GM21619 (cell line): ENCODE measurements around the gene CPB2.

ENCODE experiments used
- ATAC-seq: cut with Tn5 transposase; IDR thresholded peaks from one replicate; pipeline ENCODE4 v1.9.1; 2021; ENCODE audit not compliant: unreplicated experiment

Gene CPB2

DNA sequence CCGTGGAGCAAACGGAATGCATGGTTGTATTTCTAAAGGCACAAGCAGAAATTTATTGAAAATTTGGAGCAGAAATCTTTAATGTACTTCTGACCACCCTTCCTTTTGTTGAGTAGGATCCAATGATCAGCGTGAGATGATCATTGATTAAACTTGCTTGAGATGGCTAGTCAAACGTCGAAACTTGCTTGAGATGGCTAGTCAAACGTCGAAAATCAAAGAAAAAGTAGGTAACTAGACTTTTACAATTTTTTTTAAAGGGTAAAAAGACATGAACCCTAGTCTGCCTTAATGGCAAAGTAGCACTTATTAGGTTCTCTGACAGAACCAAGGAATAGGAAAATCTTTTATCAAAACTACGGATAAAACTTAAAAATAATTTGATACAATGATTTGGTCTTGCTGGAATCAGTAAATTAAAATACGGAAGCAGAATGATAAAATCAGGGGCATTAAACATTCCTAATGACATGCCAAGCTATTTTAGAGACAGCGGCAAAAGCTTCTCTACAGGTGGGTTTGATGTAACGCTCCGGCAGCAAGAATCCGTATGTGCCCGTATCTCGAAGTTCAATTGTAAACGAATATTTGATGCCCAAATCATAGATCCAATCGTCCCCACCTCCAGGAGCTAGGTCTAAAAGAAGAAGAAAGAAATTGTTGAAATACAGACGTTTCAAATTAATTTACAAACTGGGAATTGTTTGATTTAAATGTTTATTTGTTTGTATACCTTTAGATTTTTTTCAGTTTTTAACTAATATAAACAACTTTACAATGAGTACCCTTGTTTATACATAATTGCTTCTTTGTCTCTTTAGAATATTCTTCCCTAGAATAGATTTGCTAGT, 51.4 kb downstream of the CPB2 start:
- no peak for ATAC-seq

DNA sequence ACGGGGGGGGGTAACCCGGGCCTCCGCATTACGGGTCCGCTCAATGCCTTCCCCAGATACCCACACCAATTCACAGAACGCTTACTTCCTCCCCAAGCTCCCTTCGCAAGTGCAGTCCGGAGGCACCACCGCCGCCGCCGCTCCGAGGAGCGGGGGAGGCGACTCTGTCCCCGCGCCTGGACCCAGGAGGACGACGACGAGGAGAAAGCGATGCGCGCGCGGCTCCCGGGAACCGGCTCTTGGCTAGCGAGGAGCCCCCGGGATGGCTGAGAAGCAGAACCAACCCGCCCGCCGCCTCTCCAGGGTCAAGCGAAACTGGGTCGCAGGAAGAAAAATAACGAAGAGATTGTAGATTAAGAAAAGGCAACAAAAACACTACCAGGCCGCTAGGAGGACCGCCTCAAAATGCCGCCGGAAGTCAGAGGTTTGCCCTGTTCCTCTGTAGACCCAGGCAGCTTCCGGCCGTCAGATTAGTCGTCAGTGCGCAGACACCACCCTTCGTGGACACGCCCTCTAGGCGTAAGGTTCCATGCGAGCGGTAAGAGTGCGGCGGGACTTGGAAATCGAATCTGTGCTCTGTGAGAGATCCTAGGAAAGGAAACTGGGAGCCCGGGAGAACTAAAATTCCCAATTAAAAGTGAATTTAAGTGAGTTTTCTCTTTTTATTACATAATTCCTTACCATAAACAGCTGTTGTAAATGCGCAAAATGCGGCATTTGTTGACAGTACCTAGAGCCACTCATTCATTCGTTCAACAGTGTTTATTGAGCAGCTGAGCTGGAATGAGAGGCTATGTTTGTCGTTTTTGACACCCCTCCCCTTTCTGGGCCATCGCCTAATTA, 52.3 kb downstream of the CPB2 start, which contains the start of gene ZC3H13:
Gene ZC3H13, minus strand, starts transcription at position 428 of the 843 bp plus-strand sequence. CDS start 7,239 bp downstream, outside the sequence.
- peak; percentile 99 for ATAC-seq

DNA sequence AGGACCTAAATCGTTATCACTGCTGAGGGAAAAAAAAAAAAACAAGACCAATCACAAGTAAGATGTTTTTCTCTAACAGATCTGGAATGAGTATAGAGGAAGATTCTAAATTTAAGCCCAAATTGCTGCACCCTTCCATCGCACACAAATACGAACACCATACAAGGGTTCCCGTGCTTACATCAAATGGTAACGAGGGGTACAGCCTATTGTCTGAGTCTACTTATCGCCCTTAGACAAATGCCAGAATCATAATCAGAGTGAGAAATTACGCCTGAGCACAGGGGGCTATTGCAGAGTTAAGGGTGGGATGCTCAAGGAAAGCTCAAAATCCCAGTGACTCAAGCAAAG, 52.9 kb downstream of the CPB2 start:
- no peak for ATAC-seq

DNA sequence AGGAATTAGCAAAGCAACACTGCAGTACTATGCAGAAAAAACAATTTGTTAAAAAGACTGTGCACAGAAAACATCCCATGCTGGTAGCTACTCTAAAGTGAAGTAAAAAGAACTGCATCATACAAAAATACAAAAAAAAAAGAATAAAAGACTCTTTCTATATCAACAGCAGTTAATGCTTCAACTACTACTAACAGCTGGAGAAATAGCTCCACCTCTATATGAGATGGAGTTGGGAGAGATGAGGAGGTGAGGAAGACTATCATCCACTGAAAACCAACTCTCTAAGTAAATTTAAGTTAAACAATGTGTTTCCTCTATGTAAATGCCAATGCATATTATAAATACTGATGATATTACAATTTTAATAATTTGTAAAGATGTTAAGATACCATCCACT, 54.1 kb downstream of the CPB2 start:
- no peak for ATAC-seq

DNA sequence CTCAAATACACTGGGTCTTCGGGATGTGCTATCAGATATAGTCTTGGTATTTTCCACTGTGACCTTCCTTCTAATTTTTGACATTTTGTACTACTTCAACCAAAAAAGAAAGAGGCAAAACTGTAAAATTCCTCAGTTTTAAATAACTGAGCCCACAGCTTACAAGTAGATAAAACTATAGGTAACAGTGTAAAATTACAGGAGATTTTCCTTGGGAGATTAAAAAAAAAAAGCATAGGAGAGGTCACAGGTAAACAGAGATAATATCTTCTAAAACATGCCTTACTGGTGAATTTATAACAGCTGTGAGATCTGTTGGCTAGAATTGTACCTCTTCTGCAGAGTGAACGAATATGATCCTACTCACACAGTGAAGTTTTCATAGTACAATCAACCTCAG, 59.4 kb downstream of the CPB2 start:
- no peak for ATAC-seq

DNA sequence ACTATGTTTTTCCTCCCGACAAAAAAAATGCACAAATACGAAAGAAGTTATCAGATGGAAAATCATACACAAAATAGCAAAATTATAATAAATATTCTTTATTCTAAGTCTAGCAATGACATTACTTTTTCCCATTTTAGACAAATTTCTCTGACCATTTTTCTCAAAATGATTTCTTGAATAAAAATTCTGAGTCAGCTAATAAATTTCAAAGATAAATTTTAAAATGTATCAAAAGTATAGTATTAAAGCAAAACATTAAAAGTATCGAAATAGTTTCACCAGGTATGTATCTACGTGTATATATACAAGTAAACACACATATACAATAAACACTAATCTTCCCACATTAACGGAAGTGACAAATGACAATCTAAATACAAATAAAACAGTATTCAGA, 61.2 kb downstream of the CPB2 start:
- no peak for ATAC-seq

DNA sequence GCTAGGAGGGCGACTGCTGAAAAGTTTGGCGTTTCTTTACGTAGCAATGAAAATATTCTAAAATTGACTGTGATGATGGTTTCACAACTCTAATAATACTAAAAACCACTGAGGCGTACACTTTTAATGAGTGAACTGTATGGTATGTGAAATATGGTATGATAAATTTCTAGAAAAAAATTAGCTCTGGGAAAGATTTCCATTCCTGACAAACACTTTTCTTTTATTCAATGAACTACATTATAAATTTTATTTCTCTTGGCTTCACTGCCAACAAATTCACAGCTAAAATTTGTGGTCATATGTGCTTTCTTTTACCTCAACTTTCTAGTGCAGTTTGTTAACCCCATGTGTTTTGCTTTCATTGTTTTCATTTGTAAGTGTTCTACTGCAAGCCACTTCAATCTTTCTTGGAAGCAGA, 63.4 kb downstream of the CPB2 start:
- ATAC-seq, result no peak

DNA sequence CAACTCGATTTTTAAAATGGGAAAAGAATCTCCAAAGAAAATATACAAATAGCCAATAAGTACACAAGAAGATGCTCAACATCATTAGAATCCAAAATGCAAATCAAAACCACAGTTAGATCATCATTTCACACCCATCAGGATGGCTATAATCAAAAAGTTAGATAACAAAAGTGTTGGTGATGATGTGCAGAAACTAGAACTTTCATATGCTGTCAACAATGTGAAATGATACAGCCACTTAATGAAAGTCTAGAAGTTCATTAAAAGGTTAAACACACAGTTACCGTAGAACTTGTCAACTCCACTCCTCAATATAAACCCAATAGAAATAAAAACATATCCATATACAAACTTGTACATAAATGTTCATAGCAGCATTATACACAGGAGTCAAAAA, 64.1 kb downstream of the CPB2 start:
- ATAC-seq, result no peak

DNA sequence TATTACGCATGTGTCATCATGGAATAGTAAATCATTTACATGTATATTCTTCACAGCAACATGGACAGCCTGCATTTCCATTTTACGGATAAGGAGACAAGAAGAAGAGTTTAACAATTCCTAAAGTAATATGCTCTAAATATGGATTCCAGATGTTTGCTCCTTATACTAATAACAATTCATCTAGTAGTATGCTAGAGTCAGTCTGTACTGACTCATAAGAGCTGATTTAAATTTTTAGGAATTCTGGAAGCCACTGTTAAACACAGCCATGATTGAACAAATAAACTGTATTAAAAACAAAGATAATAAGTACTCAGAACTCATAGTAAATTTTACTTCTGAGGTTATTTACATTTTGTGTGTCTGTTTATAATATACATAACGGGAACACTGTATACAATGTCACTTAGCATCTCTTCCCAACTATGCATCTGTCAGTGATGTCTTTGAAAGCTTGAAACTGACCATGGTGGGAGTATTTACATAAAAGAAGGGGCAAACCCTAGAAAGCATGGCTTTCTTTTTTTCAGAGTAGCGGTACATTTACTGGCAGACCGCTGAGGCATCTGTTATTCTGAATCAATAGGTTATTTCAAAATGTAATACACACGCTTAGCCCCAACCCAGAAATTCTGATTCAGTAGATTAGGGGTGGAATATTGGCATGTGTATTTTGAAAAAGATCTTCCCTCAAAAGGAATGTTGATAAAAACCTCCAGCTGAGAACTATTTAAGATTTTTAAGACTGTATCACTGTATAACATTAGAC, 65.2 kb downstream of the CPB2 start:
- ATAC-seq, result no peak

DNA sequence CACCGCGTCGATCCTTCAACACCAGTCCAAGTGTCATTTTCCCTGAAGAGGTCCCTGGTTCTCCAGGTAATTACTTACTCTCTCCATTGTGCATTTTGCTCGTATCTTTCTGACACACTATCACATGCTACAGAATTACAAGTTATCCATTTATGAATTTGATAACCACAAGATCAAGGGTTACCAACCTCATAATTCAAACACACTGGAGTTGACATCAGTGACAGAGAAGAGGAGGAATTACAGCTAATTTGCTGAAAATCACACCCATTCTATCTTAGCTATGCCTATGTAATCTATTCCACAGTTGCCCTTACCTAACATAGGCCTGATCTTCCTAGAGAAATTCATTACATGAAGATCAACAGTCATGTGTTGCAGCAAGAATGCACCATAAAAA, 66.5 kb downstream of the CPB2 start:
- no peak for ATAC-seq

DNA sequence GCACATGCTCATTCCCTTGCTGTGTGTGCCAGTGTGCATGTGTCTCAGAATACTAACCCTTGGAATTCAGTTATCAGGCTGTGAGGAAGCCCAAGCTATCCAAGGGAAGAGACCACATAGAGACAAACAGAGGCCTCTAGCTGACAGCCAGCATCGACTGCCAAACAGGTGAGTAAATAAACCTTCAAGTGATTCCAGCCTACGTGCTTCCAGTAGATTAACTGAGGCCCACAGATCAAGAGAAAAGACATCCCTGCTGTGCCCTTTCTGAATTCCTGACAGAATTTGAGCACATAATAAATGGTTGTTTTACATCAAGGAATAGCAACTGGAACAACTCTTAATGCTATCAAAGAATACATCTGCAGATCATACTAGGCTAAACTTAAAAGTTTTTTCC, 69.8 kb downstream of the CPB2 start:
- no peak for ATAC-seq

DNA sequence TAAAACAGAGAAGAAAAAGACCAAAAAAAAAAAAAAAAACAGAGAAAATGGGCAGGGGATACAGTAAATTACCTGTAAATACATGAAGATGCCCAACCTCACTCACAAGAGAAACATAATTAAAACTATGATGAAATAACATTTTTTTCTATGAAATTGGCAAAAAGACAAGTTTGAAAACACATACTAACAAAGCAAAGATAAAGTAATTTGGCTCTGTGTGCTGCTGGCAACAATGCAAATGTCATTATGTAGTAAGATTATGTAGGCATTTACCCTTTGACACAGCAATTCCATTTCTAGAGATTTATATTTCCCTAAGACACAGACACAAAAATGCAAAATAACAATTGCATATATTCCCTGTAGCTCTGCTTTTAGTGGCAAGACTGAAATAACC, 72.5 kb downstream of the CPB2 start:
- no peak for ATAC-seq

DNA sequence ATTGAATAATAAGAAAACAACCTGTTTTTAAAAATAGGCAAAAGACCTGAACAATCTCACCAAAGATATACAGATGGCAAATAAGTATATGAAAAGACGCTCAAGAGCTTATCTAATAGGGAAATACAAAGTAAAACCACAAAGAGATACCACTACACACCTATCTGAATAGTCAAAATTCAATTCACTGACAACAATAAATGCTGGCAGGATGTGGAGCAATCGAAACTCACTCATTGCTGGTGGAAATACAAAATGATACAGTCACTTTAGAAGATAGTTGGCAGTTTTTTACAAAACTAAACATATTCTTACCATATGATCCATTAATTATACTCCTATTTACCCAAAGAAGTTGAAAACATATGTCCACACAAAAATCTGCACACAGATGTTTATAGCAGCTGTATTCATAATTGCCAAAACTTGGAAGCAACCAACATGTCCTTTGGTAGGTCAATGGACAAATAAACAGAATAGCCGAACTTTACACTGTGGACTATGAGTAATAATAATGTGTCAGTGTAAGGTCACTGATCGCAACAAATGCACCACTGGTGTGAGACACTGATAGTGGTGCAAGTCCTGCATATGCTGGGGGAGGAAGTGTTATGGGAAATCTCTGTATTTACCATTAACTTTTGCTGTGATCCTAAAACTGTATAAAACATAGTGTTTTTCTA, 73.1 kb downstream of the CPB2 start:
- no peak for ATAC-seq

DNA sequence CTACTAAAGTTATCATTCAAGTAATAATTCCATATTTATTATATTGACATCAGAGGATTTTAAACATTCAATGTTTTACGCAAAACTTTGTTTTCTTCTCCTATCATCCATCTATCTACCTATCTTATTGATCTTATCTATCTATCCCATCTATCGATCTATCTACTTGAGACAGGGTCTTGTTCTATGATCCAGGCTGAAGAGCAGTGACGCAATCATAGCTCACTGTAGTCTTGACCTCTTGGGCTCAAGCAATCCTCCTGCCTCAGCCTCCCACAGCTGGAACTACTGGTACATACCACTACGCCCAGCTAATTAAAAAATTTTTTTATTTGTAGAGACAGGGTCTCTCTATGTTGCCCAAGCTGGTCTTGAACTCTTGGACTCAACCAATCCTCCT, 79.7 kb downstream of the CPB2 start:
- ATAC-seq, result no peak

DNA sequence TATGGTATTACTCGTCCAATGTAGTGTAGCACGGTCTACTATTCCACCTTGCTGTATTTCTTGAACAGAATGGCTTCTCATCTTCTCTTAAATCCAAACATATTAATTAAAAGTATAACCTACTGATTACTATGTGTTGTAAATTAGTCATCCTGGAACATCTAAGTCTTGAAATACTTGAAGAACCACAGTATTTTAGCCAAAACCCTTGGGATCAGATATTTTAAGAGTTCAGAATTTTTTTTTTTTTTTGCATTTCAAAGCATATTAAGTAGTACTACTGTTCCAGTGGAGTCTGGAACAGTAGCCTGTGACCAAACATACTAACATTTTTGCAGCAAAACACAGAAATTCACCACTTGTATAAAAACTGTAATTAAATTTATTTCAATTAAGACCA, 82.4 kb downstream of the CPB2 start:
- ATAC-seq, result no peak

DNA sequence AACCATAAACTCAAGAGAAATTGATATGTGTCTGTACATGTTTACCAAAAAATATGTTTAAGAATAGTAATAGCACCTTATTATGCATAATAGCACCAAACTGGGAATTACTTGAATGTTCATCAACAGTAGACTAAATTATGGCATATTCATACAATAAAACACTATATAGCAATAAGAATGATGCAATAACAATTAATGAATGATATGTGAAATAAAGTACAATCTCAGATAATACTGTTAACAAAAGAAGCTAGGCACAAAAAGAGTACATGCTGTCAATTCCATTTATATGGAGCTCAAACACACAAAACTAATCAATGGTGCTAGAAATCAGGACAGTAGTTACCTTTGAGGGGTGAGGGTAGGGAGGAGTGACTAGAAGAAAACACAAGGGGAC, 88.6 kb downstream of the CPB2 start:
- ATAC-seq, result no peak

DNA sequence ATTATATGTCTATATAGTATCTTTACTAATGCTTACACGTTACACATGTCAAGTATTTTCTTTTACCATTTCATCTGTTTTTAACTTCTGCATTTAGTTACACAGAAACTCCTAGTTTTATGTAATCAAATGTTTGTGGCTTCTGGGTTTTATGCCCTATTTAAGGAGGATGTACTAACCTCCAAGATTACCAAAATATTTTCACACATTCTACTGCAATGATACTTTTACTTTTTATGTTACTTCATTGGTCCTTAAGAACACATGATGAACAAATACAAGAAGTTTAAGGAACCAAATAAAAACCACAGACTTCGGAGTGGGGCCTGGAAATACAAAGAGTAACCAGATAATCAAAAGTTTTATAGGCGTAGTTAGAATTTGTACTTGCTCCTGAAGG, 89.5 kb downstream of the CPB2 start:
- no peak for ATAC-seq

DNA sequence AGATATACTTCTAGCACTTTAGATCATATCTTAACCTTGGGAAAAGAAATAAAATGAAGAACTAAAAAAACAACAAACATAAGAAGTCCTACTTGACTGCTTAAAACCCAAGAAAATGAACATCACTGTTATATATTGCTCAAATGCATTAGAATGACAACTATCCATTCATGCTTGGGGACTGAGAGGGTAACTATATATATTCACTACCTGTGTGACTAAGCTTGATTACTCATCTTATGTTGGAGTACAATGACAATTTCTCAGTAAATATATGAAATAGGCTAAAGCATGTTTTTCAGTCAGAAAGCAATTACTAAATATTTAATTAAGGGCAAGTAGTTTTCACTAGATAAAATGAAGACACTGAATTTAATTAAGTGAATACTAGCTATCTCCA, 92.4 kb downstream of the CPB2 start:
- no peak for ATAC-seq

DNA sequence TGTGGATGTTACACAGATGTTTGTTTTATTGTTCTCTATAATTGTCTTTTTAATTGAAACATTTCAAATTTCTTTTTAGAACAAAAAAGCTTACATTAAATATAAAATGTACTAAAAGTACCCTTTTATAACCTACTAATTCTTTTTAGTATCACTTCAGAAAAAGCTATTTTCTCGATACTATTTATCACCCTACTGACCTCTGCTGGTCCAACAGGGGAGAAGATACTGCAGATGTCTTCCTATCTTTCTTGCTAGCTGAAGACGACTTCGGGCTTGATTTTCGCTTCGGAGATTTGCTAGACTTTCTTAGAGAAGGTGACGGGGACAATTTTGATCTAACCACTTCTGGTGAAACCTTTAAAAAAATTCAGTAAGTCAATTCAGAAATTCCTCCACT, 94.7 kb downstream of the CPB2 start:
- ATAC-seq, result no peak

DNA sequence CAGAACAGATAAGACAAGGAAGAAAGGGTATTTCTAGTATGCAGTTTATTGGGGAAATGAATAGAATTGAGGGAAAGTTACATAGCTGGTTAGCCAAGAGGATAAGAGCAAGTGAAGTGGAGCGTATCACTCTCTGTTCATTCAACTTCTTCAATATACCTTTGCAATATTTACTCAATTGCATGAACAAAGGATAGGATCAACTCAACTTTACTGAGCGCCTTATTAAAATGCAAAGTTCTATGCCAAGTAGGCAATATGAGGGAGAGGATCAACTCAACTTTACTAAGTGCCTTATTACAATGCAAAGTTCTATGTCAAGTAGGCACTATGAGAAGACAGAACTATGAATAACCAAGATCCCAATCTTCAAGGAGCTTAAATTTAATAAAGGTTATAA, 96.2 kb downstream of the CPB2 start:
- ATAC-seq, result no peak
